Body of pancreas (tissue), 4 donors: ENCODE data around the gene ARHGEF37. TPM values are rescaled to one million over a fixed set of nuclear protein-coding genes. Genes with fewer than 3 reads are reported as not detected.

Source experiments
- ATAC-seq: fragments of 150-250 bp; one replicate; pipeline ENCODE4 v1.9.1; 2016
- DNase-seq, 4 donors: peaks; one replicate each; pipeline ENCODE4 v3.0.0-alpha.2; 2019
- H3K27ac ChIP-seq, 4 donors: fragments of 200-600 bp; sonication (generic); 1 replicate in 3 of 4; 2 replicates in 1 of 4; pipeline versions ENCODE4 v1.5.1 to v1.6.1; 2016 to 2019; ENCODE audit warnings: mild to moderate bottlenecking in 1 of 4, mixed read lengths in 1 of 4, moderate library complexity in 1 of 4
- H3K27me3 ChIP-seq, 2 donors: fragments of 200-600 bp; sonication (generic); one replicate each; pipeline ENCODE4 v1.6.0; 2016; ENCODE audit warnings: mild to moderate bottlenecking in 1 of 2
- H3K36me3 ChIP-seq, 2 donors: fragments of 200-600 bp; sonication (generic); replicated peaks in 1 of 2; 2 replicates each; pipeline ENCODE4 v1.5.1; 2016; ENCODE audit warnings: low read depth in 2 of 2; ENCODE audit not compliant: insufficient read depth in 1 of 2
- H3K4me1 ChIP-seq: fragments of 200-600 bp; sonication (generic); one replicate; pipeline ENCODE4 v1.6.0; 2016
- H3K4me3 ChIP-seq, 2 donors: fragments of 200-600 bp; sonication (generic); 1 replicate in 1 of 2; 2 replicates in 1 of 2; pipeline ENCODE4 v1.5.1; 2016 to 2019
- H3K9me3 ChIP-seq, 3 donors: fragments of 200-600 bp; sonication (generic); 1 replicate in 2 of 3; 2 replicates in 1 of 3; pipeline ENCODE4 v1.5.1; 2016
- POLR2A ChIP-seq, 3 donors: fragments of 450-650 bp; IDR thresholded peaks; one replicate each; pipeline ENCODE4 v1.6.1; 2016; ENCODE audit warnings: antibody characterized with exemption in 3 of 3, mild to moderate bottlenecking in 2 of 3
- WGBS, 2 donors: methylation state at CpG; one replicate each; pipeline ENCODE4 v1.1.5; 2017; 5-methylcytosine and 5-hydroxymethylcytosine counted together
- intact Hi-C: fragments of 100-400 bp; cut with DNase I; formaldehyde crosslinking; loops from one replicate; pipeline ENCODE4 v1.15.1; 2023
- total RNA-seq, 2 donors: library from RNA; depleted of rRNA; stranded (reverse); fragments of >200 nt; gene quantifications; one replicate each; pipeline ENCODE4 v1.1.0, GENCODE V29; 2016
- TF ChIP-seq, protein P1 (sequence below), 7 experiments: fragments of 450-650 bp in 4 of 7; fragments of 200-600 bp in 3 of 7; sonication (generic) in 3 of 7; IDR thresholded peaks; one replicate each; pipeline ENCODE4 v1.5.1; 2016 to 2019; ENCODE audit warnings: antibody characterized with exemption in 7 of 7

The ARHGEF37 gene
- total RNA-seq, 2 donors from 2014 or later = 5.9 to 14.0 TPM

- intact Hi-C loops = no loop called here
- Histone ChIP-seq H3K27me3 (no peaks in the 10 kb centered on the region), H3K36me3 (no peaks in the 10 kb centered on the region), H3K27ac (peak overlapping the region; percentile 43 to 98 (median 96)), H3K9me3 (no peaks in the 10 kb centered on the region), H3K4me1 (peaks cover 50% of the 10 kb centered on the region), H3K4me3 (peak overlapping the region; percentile 60 to 79)
- peak in 2 of 3 donors; percentile 20 to 32 for TF ChIP-seq POLR2A (IDR thresholded peaks at IDR 0.05)
- TF ChIP-seq, protein P1, sequence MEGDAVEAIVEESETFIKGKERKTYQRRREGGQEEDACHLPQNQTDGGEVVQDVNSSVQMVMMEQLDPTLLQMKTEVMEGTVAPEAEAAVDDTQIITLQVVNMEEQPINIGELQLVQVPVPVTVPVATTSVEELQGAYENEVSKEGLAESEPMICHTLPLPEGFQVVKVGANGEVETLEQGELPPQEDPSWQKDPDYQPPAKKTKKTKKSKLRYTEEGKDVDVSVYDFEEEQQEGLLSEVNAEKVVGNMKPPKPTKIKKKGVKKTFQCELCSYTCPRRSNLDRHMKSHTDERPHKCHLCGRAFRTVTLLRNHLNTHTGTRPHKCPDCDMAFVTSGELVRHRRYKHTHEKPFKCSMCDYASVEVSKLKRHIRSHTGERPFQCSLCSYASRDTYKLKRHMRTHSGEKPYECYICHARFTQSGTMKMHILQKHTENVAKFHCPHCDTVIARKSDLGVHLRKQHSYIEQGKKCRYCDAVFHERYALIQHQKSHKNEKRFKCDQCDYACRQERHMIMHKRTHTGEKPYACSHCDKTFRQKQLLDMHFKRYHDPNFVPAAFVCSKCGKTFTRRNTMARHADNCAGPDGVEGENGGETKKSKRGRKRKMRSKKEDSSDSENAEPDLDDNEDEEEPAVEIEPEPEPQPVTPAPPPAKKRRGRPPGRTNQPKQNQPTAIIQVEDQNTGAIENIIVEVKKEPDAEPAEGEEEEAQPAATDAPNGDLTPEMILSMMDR (IDR thresholded peaks at IDR 0.05) = no peak
- 1% methylated on average over 25 of the region's 25 CpGs for WGBS, 2 donors
- ATAC-seq (no peak), DNase-seq (peak in 3 of 4 donors; percentile 25 to 43 (median 26))
These were observed 31.6 kb upstream of the ARHGEF37 start for GRCh38 chr5:149549461-149550267.

DNA sequence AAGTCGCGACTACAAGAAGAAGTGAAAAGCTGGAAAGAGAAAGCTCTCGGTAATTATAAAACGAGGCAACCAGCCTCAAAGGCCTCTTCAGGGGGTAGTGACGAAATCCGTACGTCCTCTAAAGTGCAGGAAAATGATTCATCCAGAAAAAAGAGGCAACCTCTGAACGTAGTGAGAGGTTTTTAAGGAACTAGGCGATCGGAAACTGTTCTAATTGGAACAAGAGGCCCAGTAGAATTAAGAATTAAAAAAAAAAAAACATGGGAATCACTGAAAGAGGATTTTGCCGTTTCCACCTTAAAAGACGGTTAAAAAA lies 31.1 kb upstream of the ARHGEF37 start:
- TF ChIP-seq, protein P1 (IDR thresholded peaks at IDR 0.05) = no peak
- no peak for TF ChIP-seq POLR2A (IDR thresholded peaks at IDR 0.05)
- Histone ChIP-seq H3K36me3 (no peaks in the 10 kb centered on the region), H3K4me1 (peaks cover 45% of the 10 kb centered on the region), H3K4me3 (peak overlapping the region; percentile 60 to 79), H3K27ac (peak overlapping the region in 3 of 4 donors; percentile 94 to 98 (median 97)), H3K9me3 (no peaks in the 10 kb centered on the region), H3K27me3 (no peaks in the 10 kb centered on the region)
- DNase-seq (peak in 1 of 4 donors; percentile 23), ATAC-seq (no peak)
- intact Hi-C loops = no loop called here
- 0% methylated on average over 12 of the region's 12 CpGs for WGBS, 2 donors

GRCh38 chr5:149550594-149551226 lies 30.6 kb upstream of the ARHGEF37 start:
- H3K4me3 ChIP-seq = peak overlapping the region; percentile 60 to 79
- DNase-seq = peak in 2 of 4 donors; percentile 20 to 40
- no peak for TF ChIP-seq POLR2A (IDR thresholded peaks at IDR 0.05)
- TF ChIP-seq, protein P1 (IDR thresholded peaks at IDR 0.05) = no peak
- no peaks in the 10 kb centered on the region for H3K9me3 ChIP-seq
- peak overlapping the region; percentile 94 to 98 (median 96) for H3K27ac ChIP-seq
- peak; percentile 5 for ATAC-seq
- H3K27me3 ChIP-seq = no peaks in the 10 kb centered on the region
- H3K36me3 ChIP-seq = no peaks in the 10 kb centered on the region
- intact Hi-C loops = no loop called here
- WGBS, 2 donors = 0% methylated on average over 37 to 40 of the region's 40 CpGs
- H3K4me1 ChIP-seq = peaks cover 40% of the 10 kb centered on the region

- DNase-seq = peak; percentile 99
- WGBS, 2 donors = 0% methylated on average over 11 to 67 of the region's 67 CpGs
- Histone ChIP-seq H3K9me3 (no peaks in the 10 kb centered on the region), H3K36me3 (no peaks in the 10 kb centered on the region), H3K4me1 (peaks cover 33% of the 10 kb centered on the region), H3K27me3 (no peaks in the 10 kb centered on the region), H3K27ac (peak within 1 kb of the TSS; percentile 94 to 98 (median 96)), H3K4me3 (peak within 1 kb of the TSS; percentile 60 to 79)
- intact Hi-C loops = no loop called here
- ATAC-seq = peak; percentile 98
- TF ChIP-seq, protein P1 (IDR thresholded peaks at IDR 0.05) = peak; percentile 62 to 95 (median 81)
- peak; percentile 85 to 96 (median 95) for TF ChIP-seq POLR2A (IDR thresholded peaks at IDR 0.05)
These were observed 29.9 kb upstream of the ARHGEF37 start, which contains the start of gene CSNK1A1 for GRCh38 chr5:149551227-149552037. TSS of gene CSNK1A1 (minus strand) at chr5:149551439. CDS start at chr5:149550964, 475 bp downstream.
